GM19324 (cell line): ENCODE results near the gene TBL1XR1.
"Not testable (repeated sequence)": the region's sequence is repeated elsewhere in the genome, so short reads cannot be mapped to it uniquely, and the experiment has no call there.

Experiments used
- ATAC-seq: cut with Tn5 transposase; IDR thresholded peaks from one replicate; pipeline ENCODE4 v1.9.1; 2021; ENCODE audit warnings: mild to moderate bottlenecking, moderate library complexity; ENCODE audit not compliant: unreplicated experiment, low FRiP score

The TBL1XR1 gene

GRCh38 chr3:177185035-177185574, 12.2 kb downstream of the TBL1XR1 start:
- peak; percentile 24 for ATAC-seq

DNA sequence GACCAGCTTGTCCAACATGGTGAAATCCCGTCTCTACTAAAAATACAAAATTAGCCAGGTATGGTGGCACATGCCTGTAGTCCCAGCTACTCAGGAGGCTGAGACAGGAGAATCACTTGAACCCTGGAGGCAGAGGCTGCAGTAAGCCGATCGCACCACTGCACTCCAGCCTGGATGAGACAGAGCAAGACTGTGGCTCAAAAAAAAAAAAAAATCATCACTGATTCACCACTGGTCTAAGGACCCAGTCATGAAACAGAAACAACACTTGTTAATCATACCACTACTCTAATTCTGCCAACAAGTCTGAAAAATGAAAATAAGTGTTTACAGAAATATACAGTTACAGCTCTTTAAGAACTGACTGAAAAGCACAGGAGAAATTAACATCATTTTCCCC, 12.7 kb downstream of the TBL1XR1 start:
- peak; percentile 77 for ATAC-seq

DNA sequence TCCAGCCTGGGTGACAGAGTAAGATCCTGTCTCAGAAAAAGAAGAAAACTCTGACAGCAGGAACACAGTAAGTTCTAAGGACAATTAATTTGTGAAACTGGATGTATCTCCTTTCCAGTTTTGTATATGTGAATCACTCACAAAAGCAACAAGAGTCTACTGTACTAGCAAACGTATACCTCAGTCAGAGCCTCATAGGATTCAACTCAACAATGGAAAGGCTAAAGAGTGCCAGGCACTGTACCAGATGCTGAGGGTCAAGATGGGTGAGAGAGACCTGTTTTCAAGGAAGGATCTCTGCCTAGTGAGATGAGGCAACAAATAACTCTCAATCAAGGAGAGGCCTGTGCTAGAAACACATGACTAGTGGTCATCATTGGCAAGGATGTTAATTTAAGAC, 14.9 kb downstream of the TBL1XR1 start:
- no peak for ATAC-seq

- ATAC-seq, result no peak
Measured at GRCh38 chr3:177181418-177181817, 15.9 kb downstream of the TBL1XR1 start.

GRCh38 chr3:177180506-177180905, 16.8 kb downstream of the TBL1XR1 start:
- ATAC-seq, result no peak

- ATAC-seq, result no peak
Measured at GRCh38 chr3:177179281-177180067, 17.8 kb downstream of the TBL1XR1 start.

- ATAC-seq, result no peak
Measured at GRCh38 chr3:177177749-177178221, 19.5 kb downstream of the TBL1XR1 start.

- ATAC-seq, result no peak
Measured at GRCh38 chr3:177174607-177175170, 22.6 kb downstream of the TBL1XR1 start.

GRCh38 chr3:177169936-177170722, 27.2 kb downstream of the TBL1XR1 start:
- ATAC-seq, result no peak

- ATAC-seq, result no peak
Measured at GRCh38 chr3:177168431-177168830, 28.9 kb downstream of the TBL1XR1 start.

GRCh38 chr3:177162742-177163141, 34.5 kb downstream of the TBL1XR1 start:
- no peak for ATAC-seq

DNA sequence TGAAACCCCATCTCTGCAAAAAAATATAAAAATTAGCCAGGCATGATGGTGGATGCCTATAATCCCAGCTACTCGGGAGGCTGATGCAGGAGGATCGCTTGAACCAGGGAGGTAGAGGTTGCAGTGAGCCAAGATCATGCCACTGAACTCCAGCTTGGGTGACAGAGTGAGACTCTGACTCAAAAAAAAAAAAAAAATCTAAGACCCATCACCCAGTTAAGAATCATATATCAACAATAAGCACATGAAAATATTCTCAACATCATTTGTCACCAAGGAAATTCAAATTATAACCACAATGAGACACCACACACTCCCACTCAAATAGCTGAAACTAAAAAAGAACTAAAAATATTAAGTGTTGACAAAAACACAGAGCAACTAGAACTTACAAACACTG, 35.7 kb downstream of the TBL1XR1 start:
- not testable (repeated sequence) for ATAC-seq

- no peak for ATAC-seq
Measured at GRCh38 chr3:177158461-177158860, 38.8 kb downstream of the TBL1XR1 start.

DNA sequence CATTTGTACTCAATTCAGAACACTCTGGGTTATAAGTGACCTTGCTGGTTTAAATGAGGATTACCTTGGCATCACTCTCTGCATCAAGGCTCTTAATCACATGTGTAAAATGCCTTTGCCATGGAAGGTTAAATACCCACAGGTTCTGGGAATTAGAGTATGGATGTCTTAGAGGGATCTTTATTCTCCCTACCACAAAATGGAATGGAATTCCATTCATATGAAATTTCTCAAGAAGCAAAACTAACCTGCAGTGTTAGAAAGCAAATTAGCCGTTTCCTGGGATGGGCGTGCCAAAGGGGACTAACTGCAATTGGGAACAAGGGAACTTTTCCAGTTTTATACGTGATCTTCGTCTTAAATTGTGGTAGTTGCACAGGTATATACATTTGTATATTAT, 39.8 kb downstream of the TBL1XR1 start:
- ATAC-seq, result no peak

DNA sequence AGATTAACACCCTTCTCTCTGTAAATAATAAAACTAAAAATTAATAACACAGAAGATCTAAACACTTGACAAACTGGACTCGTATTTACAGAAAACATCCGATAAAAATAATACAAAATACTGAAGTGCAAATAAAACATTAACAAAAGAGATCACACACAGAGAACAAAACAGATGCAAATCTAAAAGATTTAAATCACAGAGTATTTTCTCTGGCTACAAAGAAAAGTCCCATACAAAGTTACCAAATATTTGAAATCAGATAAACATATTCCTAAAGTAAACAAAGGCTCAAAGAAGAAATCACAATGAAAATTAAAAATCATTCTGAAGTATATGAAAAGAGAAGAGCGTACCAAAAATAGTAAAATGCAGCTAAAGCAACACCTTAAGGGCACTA, 42.5 kb downstream of the TBL1XR1 start:
- no peak for ATAC-seq

DNA sequence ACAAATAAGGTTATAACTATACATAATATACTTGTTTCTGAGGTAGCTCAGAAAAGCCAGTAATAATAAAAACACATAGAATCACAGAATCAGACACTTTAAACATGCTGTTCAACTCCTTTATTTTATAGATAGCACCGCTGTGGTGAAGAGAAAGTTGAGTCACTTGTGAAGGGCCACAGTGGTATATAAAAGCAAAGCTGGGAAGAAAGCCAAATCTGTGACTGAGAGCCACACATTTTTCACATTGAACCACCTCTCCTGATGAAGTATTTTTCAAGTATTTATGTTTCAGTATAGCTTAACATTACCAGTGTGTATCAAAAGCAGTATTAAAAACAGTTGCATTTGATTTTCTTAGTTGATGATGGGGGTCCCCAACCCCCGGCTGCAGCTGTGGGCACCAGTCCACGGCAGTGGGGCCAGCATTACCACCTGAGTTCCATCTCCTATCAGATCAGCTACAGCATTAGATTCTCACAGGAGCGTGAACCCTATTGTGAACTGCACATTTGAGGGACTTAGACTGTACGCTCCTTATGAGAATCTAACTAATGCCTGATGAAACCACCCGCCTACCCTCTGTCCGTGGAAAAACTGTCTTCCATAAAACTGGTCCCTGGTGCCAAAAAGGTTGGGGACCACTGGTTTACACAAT, 46.2 kb downstream of the TBL1XR1 start:
- ATAC-seq, result no peak

- ATAC-seq, result no peak
Measured at GRCh38 chr3:177150218-177150916, 46.9 kb downstream of the TBL1XR1 start.

GRCh38 chr3:177149106-177149505, 48.2 kb downstream of the TBL1XR1 start:
- ATAC-seq, result no peak

GRCh38 chr3:177147790-177148189, 49.5 kb downstream of the TBL1XR1 start:
- ATAC-seq, result no peak

DNA sequence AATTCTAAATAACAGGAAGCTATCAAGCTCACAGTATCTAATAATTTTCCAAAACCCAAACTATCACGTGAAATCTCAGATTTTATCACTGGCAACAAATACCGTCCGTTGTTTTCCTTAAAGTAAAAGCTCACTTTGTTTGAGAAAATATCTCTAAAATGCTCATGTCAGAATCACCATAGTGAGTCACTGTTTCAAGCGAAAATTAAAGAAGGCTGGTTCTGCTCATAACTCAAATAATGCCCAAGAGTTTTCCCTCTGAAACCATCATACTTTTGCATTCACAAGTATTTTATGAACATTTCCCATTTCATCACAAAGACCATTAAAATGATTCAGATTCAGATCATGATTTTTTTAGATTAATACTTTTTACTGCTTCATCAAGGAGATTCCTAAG, 50.6 kb downstream of the TBL1XR1 start:
- ATAC-seq, result no peak
